ENCODE data around the gene FDX2.

FDX2 gene

GRCh38 chr19:10279737-10280442 is 35.9 kb downstream of the FDX2 start:
- TF ChIP-seq CTCF (IDR thresholded peaks at IDR 0.05; ENCODE audit: low read depth, low read length, missing control alignments): no peak
- no peak for DNase-seq (ENCODE audit: low read depth)
- H3K4me3 ChIP-seq (ENCODE audit: low read depth, low read length): no peak overlapping the region

- DNase-seq (ENCODE audit: low read depth): no peak
- H3K4me3 ChIP-seq (ENCODE audit: low read depth, low read length): no peak overlapping the region
- no peak for TF ChIP-seq CTCF (IDR thresholded peaks at IDR 0.05; ENCODE audit: low read depth, low read length, missing control alignments)
These were observed 36.9 kb downstream of the FDX2 start for GRCh38 chr19:10278935-10279334.

- no peak for DNase-seq (ENCODE audit: low read depth)
- TF ChIP-seq CTCF (IDR thresholded peaks at IDR 0.05; ENCODE audit: low read depth, low read length, missing control alignments): no peak
- H3K4me3 ChIP-seq (ENCODE audit: low read depth, low read length): no peak overlapping the region
These were observed 37.8 kb downstream of the FDX2 start for GRCh38 chr19:10277795-10278589.

GRCh38 chr19:10274589-10274988 is 41.2 kb downstream of the FDX2 start:
- H3K4me3 ChIP-seq (ENCODE audit: low read depth, low read length): peak overlapping the region; percentile 78
- no peak for DNase-seq (ENCODE audit: low read depth)
- TF ChIP-seq CTCF (IDR thresholded peaks at IDR 0.05; ENCODE audit: low read depth, low read length, missing control alignments): no peak

- no peak for TF ChIP-seq CTCF (IDR thresholded peaks at IDR 0.05; ENCODE audit: low read depth, low read length, missing control alignments)
- peak overlapping the region; percentile 78 for H3K4me3 ChIP-seq (ENCODE audit: low read depth, low read length)
- peak; percentile 70 for DNase-seq (ENCODE audit: low read depth)
These were observed 44.2 kb downstream of the FDX2 start for GRCh38 chr19:10271543-10272086.

- H3K4me3 ChIP-seq (ENCODE audit: low read depth, low read length): peak within 1 kb of the TSS; percentile 78
These were observed 45.0 kb downstream of the FDX2 start, which contains the start of gene ICAM1 for GRCh38 chr19:10270616-10271394. ICAM1 (plus strand) TSS chr19:10271120; CDS start chr19:10271160, 40 bp downstream.

More at GRCh38 chr19:10270616-10271394, 45.0 kb downstream of the FDX2 start, which contains the start of gene ICAM1:
- peak; percentile 67 for DNase-seq (ENCODE audit: low read depth)
- TF ChIP-seq CTCF (IDR thresholded peaks at IDR 0.05; ENCODE audit: low read depth, low read length, missing control alignments): peak; percentile 17
